Osteocyte (in vitro differentiated cells): ENCODE results near the gene AGR2. TPM values are rescaled to one million over a fixed set of nuclear protein-coding genes. Genes with fewer than 3 reads are reported as not detected.
"Not testable (repeated sequence)": the region's sequence is repeated elsewhere in the genome, so short reads cannot be mapped to it uniquely, and the experiment has no call there.

Experiments
- DNase-seq: peaks from one replicate; pipeline ENCODE4 v3.0.0; 2021; ENCODE audit warnings: mixed read lengths; ENCODE audit not compliant: unreplicated experiment; ENCODE audit errors: extremely low spot score
- H3K27ac Mint-ChIP-seq: one replicate; pipeline ENCODE4 v1.8.0; 2021; ENCODE audit warnings: mild to moderate bottlenecking, mixed read lengths; ENCODE audit not compliant: unreplicated experiment
- H3K27me3 Mint-ChIP-seq: one replicate; pipeline ENCODE4 v1.8.0; 2021; ENCODE audit warnings: mixed read lengths; ENCODE audit not compliant: unreplicated experiment
- H3K36me3 Mint-ChIP-seq: one replicate; pipeline ENCODE4 v1.8.0; 2021; ENCODE audit warnings: mixed read lengths; ENCODE audit not compliant: unreplicated experiment
- H3K4me1 Mint-ChIP-seq: one replicate; pipeline ENCODE4 v1.8.0; 2021; ENCODE audit warnings: mixed read lengths; ENCODE audit not compliant: unreplicated experiment
- H3K4me3 Mint-ChIP-seq: one replicate; pipeline ENCODE4 v1.8.0; 2021; ENCODE audit warnings: mild to moderate bottlenecking, moderate library complexity, mixed read lengths; ENCODE audit not compliant: unreplicated experiment
- H3K9me3 Mint-ChIP-seq: one replicate; pipeline ENCODE4 v1.8.0; 2021; ENCODE audit warnings: mixed read lengths; ENCODE audit not compliant: unreplicated experiment
- long read RNA-seq: library from polyadenylated mRNA; unstranded; transcript quantifications from one replicate; pipeline ENCODE4 v2.0.0, GENCODE V29; 2021
- total RNA-seq: library from RNA; stranded (reverse); gene quantifications from 2 replicates; pipeline ENCODE4 v1.2.1, GENCODE V29; 2021
- TF ChIP-seq, protein P1 (sequence below): fragments of 200-600 bp; sonication (generic); IDR thresholded peaks from 2 replicates; pipeline ENCODE4 v1.5.0; 2021; ENCODE audit warnings: antibody characterized with exemption, mild to moderate bottlenecking, moderate library complexity

The AGR2 gene
- not detected in 2 replicates for total RNA-seq
- long read RNA-seq: 0 reads

DNA sequence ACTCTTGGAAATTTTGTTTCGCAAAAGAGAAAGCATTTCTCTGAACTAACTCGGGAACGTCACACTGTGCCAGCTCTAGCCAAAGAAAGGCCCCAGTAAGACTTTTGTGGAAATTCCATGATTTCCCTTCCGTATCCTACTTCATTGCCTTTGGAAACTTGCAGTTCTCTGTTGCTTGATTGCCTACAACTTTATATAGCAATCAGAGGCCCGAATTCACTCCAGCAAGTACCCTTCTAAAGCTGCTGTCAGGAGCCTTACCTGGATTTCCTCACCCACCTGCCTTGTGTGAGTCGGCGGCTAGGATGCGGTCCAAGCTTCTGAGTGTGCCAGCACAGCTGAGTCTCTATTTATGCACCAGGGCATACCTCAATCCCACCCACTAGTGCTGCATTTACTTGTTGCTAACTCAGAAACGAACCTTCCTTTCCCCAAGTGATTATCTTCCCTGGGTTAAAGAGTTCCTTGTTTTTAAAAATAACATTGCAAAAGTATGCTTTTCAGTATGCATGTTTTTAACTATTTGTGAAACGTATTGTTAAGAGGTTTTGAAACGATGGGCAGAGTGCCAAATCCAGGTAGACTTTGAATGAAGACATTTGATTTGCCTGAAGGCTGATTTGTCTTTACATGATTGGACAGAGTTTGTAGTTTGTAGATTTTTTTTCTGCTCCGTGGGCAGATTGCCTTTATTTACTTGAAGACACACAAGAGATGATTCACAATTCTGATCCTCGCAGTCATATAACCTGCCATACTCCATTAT, at the start of gene AGR2:
Gene AGR2, minus strand, starts transcription at position 326 of the 766 bp plus-strand sequence. CDS start 3,203 bp downstream, outside the sequence.
- no peaks in the 10 kb centered on the region for H3K9me3 Mint-ChIP-seq
- no peaks in the 10 kb centered on the region for H3K27me3 Mint-ChIP-seq
- no peak within 1 kb of the TSS for H3K27ac Mint-ChIP-seq
- H3K4me1 Mint-ChIP-seq: peaks cover 7% of the 10 kb centered on the region
- H3K4me3 Mint-ChIP-seq: no peak within 1 kb of the TSS
- DNase-seq: no peak
- TF ChIP-seq, protein P1, sequence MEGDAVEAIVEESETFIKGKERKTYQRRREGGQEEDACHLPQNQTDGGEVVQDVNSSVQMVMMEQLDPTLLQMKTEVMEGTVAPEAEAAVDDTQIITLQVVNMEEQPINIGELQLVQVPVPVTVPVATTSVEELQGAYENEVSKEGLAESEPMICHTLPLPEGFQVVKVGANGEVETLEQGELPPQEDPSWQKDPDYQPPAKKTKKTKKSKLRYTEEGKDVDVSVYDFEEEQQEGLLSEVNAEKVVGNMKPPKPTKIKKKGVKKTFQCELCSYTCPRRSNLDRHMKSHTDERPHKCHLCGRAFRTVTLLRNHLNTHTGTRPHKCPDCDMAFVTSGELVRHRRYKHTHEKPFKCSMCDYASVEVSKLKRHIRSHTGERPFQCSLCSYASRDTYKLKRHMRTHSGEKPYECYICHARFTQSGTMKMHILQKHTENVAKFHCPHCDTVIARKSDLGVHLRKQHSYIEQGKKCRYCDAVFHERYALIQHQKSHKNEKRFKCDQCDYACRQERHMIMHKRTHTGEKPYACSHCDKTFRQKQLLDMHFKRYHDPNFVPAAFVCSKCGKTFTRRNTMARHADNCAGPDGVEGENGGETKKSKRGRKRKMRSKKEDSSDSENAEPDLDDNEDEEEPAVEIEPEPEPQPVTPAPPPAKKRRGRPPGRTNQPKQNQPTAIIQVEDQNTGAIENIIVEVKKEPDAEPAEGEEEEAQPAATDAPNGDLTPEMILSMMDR: no peak
- no peaks in the 10 kb centered on the region for H3K36me3 Mint-ChIP-seq

DNA sequence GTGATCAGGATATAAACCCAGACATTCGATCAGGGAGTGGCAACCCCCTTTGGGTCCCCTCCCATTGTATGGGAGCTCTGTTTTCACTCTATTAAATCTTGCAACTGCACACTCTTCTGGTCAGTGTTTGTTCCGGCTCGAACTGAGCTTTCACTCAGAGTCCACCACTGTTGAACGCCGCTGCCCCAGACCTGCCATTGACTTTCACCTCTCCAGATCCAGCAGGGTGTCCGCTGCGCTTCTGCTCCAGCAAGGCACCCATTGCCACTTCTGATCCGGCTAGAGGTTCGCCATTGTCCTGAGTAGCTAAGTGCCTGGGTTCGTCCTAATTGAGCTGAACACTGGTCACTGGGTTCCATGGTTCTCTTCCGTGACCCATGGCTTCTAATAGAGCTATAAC, 48.4 kb upstream of the AGR2 start:
- not testable (repeated sequence) for DNase-seq, H3K27ac Mint-ChIP-seq, H3K27me3 Mint-ChIP-seq, H3K9me3 Mint-ChIP-seq, H3K4me3 Mint-ChIP-seq, H3K36me3 Mint-ChIP-seq, H3K4me1 Mint-ChIP-seq

DNA sequence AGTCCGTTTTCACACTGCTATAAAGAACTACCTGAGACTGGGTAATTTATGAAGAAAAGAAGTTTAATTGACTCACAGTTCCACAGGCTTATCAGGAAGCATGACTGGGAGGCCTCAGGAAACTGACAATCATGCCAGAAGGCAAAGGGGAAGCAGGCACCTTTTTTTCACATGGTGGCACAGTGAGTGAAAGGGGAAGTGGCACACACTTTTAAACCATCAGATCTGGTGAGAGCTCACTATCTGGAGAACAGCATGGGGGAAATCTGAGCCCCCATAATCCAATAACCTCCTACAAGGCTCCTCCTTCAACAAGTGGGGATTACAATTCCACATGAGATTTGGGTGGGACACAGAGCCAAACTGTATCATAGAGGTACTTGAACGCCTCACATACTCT, 47.0 kb upstream of the AGR2 start:
- no peak for DNase-seq
- Mint-ChIP-seq H3K4me3 (no peak overlapping the region), H3K9me3 (no peaks in the 10 kb centered on the region), H3K27me3 (no peaks in the 10 kb centered on the region), H3K27ac (no peak overlapping the region), H3K4me1 (peaks cover 2% of the 10 kb centered on the region), H3K36me3 (no peaks in the 10 kb centered on the region)
- TF ChIP-seq, protein P1: no peak

DNA sequence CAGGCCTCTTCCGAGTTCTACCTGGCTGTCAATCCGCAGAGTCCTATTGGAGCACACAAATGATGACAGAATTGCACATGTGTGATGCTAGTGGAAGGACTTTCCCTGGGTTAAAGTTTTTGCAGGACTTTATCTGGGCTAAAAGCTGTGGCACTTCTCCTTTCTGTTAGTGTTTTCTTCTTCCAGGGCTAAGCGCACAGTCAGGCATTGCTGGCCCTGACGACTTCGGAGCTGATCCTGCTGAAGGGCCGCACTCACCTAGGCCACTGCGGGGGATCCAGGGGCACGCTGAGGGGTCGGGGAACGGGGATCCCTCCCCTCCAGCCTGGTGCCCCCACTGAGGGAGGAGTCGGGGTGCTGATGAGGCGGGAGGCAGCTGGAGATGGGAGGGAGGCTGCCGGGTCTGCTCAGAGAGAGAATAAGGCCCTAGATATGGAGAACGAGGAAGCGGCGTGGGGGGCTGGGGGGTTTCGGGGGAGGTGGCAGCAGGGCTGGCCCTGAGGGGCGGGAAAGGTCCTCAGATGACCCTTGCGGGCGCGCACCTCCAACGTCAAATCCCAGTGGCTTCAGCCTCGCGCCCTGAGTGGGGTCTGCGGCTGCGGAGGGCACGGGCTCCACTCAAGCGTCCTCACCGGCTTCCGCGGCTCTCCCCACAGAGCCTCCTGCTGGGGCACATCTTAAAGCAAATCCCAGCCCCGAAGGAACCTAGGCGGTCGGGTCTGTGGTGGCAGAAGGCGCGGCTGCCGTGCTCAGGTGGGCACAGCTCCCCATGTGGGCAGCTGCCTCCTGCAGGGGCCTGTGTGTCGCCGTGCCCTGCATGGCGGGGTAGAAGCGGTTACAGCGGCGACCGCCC, 46.0 kb upstream of the AGR2 start:
- Mint-ChIP-seq H3K27me3 (no peaks in the 10 kb centered on the region), H3K4me1 (peaks cover 5% of the 10 kb centered on the region), H3K4me3 (no peak overlapping the region), H3K9me3 (no peaks in the 10 kb centered on the region), H3K36me3 (no peaks in the 10 kb centered on the region), H3K27ac (no peak overlapping the region)
- DNase-seq: no peak
- TF ChIP-seq, protein P1: no peak

DNA sequence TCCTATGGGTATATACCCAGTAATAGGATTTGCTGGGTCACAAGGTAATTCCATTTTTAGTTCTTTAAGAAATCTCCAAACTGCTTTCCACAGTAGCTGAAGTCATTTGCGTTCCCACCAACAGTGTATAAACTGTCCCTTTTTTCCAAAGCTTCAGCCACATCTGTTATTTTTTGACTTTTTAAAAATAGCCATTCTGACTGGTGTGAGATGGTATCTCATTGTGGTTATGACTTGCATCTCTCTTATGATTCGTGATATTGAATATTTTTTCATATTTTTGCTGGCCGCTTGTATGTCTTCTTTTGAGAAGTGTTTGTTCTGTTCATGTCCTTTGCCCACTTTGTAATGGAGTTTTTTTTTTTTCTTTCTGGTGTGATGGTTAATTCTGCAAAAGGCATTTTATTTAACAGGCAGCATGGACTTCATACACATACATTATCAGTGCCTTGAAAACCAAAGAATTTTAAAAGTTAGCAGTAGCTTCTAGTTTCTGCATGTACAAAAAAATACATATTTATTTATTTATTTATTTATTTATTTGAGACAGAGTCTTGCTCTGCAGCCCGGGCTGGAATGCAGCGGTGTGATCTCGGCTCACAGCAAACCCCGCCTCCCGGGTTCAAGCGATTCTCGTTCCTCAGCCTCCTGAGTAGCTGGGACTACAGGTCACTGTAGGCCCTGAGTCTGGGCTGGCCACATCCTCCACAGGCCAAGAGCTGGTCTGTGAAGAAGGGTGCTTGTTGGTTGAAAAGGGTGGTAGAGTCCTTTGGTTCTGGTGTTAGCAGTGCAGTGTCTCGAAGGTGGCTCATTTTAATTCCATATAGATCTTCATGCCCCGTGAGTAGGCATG, 44.7 kb upstream of the AGR2 start:
- TF ChIP-seq, protein P1: no peak
- Mint-ChIP-seq H3K9me3 (no peaks in the 10 kb centered on the region), H3K27ac (no peak overlapping the region), H3K4me1 (peaks cover 5% of the 10 kb centered on the region), H3K36me3 (no peaks in the 10 kb centered on the region), H3K4me3 (no peak overlapping the region), H3K27me3 (no peaks in the 10 kb centered on the region)
- DNase-seq: no peak
